Measurements from ENCODE around the gene CDKN2D. TPM values are rescaled to one million over a fixed set of nuclear protein-coding genes. Genes with fewer than 3 reads are reported as not detected.

CDKN2D gene
- total RNA-seq, 2 experiments from 2014 or later = 22.4 to 26.6 TPM

- no peak overlapping the region for H3K4me2 ChIP-seq (ENCODE audit: low read length)
- ChIA-PET POLR2A (interaction anchor here (0.9 kb wide), 1 partner anchor 20 kb away, joined by 4 read pairs; no protein-coding TSS in a partner anchor), CTCF (ENCODE audit: unreplicated experiment) (no interaction called here)
- BruUV-seq (replicated peaks) = no TSS peak
- no peaks in the 10 kb centered on the region for H4K20me1 ChIP-seq (ENCODE audit: insufficient read depth, low read length)
- no peak overlapping the region for H2AFZ ChIP-seq (ENCODE audit: low read length)
- H3K4me3 ChIP-seq (ENCODE audit: low read depth, low read length, poor library complexity, severe bottlenecking) = no peak overlapping the region
- H3K4me1 ChIP-seq (ENCODE audit: insufficient read depth, low read length, poor library complexity, severe bottlenecking) = no peaks in the 10 kb centered on the region
- intact Hi-C loops (cut with micrococcal nuclease; ENCODE audit: unreplicated experiment) = no loop called here
- no peaks in the 10 kb centered on the region for H3K9me2 ChIP-seq (ENCODE audit: insufficient read depth, low read length)
- no peak overlapping the region for H3K27ac ChIP-seq (ENCODE audit: low read depth, low read length, poor library complexity, severe bottlenecking)
- no peak for DNase-seq (ENCODE audit: low spot score)
- no peaks in the 10 kb centered on the region for H3K36me3 ChIP-seq (ENCODE audit: insufficient read depth, low read length)
- H3K9me3 ChIP-seq (ENCODE audit: low read length) = no peaks in the 10 kb centered on the region
- no peaks in the 10 kb centered on the region for H3K79me2 ChIP-seq (ENCODE audit: insufficient read depth, low read depth, low read length)
- no peak for TF ChIP-seq CTCF (conservative IDR thresholded peaks at IDR 0.05; ENCODE audit: low read length)
- TF ChIP-seq EZH2phosphoT487 (IDR thresholded peaks at IDR 0.05; ENCODE audit: borderline replicate concordance, low read depth, low read length) = no peak
These were observed 43.1 kb downstream of the CDKN2D start for GRCh38 chr19:10525636-10526035.

- no peak for DNase-seq (ENCODE audit: low spot score)
- BruUV-seq (replicated peaks) = no TSS peak
- no peak overlapping the region for H3K27ac ChIP-seq (ENCODE audit: low read depth, low read length, poor library complexity, severe bottlenecking)
- no peak overlapping the region for H3K4me3 ChIP-seq (ENCODE audit: low read depth, low read length, poor library complexity, severe bottlenecking)
- TF ChIP-seq CTCF (conservative IDR thresholded peaks at IDR 0.05; ENCODE audit: low read length) (no peak), EZH2phosphoT487 (IDR thresholded peaks at IDR 0.05; ENCODE audit: borderline replicate concordance, low read depth, low read length) (no peak)
- no peaks in the 10 kb centered on the region for H3K9me3 ChIP-seq (ENCODE audit: low read length)
- no peaks in the 10 kb centered on the region for H3K36me3 ChIP-seq (ENCODE audit: insufficient read depth, low read length)
- no peaks in the 10 kb centered on the region for H3K9me2 ChIP-seq (ENCODE audit: insufficient read depth, low read length)
- H2AFZ ChIP-seq (ENCODE audit: low read length) = no peak overlapping the region
- no peak overlapping the region for H3K4me2 ChIP-seq (ENCODE audit: low read length)
- intact Hi-C loops (cut with micrococcal nuclease; ENCODE audit: unreplicated experiment) = no loop called here
- ChIA-PET CTCF (ENCODE audit: unreplicated experiment) (no interaction called here), POLR2A (no interaction called here)
- no peaks in the 10 kb centered on the region for H3K79me2 ChIP-seq (ENCODE audit: insufficient read depth, low read depth, low read length)
- H4K20me1 ChIP-seq (ENCODE audit: insufficient read depth, low read length) = no peaks in the 10 kb centered on the region
- peaks cover 5% of the 10 kb centered on the region for H3K4me1 ChIP-seq (ENCODE audit: insufficient read depth, low read length, poor library complexity, severe bottlenecking)
These were observed 45.6 kb downstream of the CDKN2D start for GRCh38 chr19:10523135-10523636.

- no peaks in the 10 kb centered on the region for H4K20me1 ChIP-seq (ENCODE audit: insufficient read depth, low read length)
- peaks cover 13% of the 10 kb centered on the region for H3K4me1 ChIP-seq (ENCODE audit: insufficient read depth, low read length, poor library complexity, severe bottlenecking)
- TF ChIP-seq EZH2phosphoT487 (IDR thresholded peaks at IDR 0.05; ENCODE audit: borderline replicate concordance, low read depth, low read length) = no peak
- no peaks in the 10 kb centered on the region for H3K36me3 ChIP-seq (ENCODE audit: insufficient read depth, low read length)
- no peaks in the 10 kb centered on the region for H3K9me2 ChIP-seq (ENCODE audit: insufficient read depth, low read length)
- H3K79me2 ChIP-seq (ENCODE audit: insufficient read depth, low read depth, low read length) = no peaks in the 10 kb centered on the region
- no peak overlapping the region for H2AFZ ChIP-seq (ENCODE audit: low read length)
- no peak overlapping the region for H3K4me3 ChIP-seq (ENCODE audit: low read depth, low read length, poor library complexity, severe bottlenecking)
- DNase-seq (ENCODE audit: low spot score) = no peak
- POLR2A ChIA-PET = interaction anchor here (0.6 to 1.3 kb wide), 3 partner anchors 13 to 176 kb away, joined by 3 to 4 read pairs (median 3); no protein-coding TSS in a partner anchor
- no TSS peak for BruUV-seq (replicated peaks)
- no peak overlapping the region for H3K4me2 ChIP-seq (ENCODE audit: low read length)
- H3K27ac ChIP-seq (ENCODE audit: low read depth, low read length, poor library complexity, severe bottlenecking) = no peak overlapping the region
- CTCF ChIA-PET (ENCODE audit: unreplicated experiment) = no interaction called here
- H3K9me3 ChIP-seq (ENCODE audit: low read length) = no peaks in the 10 kb centered on the region
- intact Hi-C loops (cut with micrococcal nuclease; ENCODE audit: unreplicated experiment) = no loop called here
These were observed 47.2 kb downstream of the CDKN2D start for GRCh38 chr19:10521461-10522171.
